Hypothalamus (tissue), 51 donors: ENCODE results near the gene RABGAP1L.
"Not testable (repeated sequence)": the region's sequence is repeated elsewhere in the genome, so short reads cannot be mapped to it uniquely, and the experiment has no call there.

Source experiments
- DNase-seq, 51 donors: peaks; one replicate each; lab custom pipeline; 2025; lab: John Stamatoyannopoulos, UW

Gene RABGAP1L

GRCh38 chr1:174358344-174358743 is 199.0 kb downstream of the RABGAP1L start:
- no peak for DNase-seq

- DNase-seq = no peak
Observed at GRCh38 chr1:174358786-174359453, 199.6 kb downstream of the RABGAP1L start.

- DNase-seq = no peak
Observed at GRCh38 chr1:174359454-174359805, 200.1 kb downstream of the RABGAP1L start.

- DNase-seq = peak in 28 of 51 donors; percentile 3 to 68 (median 20)
Observed at GRCh38 chr1:174364996-174365736, 205.8 kb downstream of the RABGAP1L start.

GRCh38 chr1:174366946-174367345 is 207.6 kb downstream of the RABGAP1L start:
- DNase-seq = no peak

- DNase-seq = peak in 12 of 51 donors; percentile 1 to 30 (median 7)
Observed at GRCh38 chr1:174367892-174368291, 208.6 kb downstream of the RABGAP1L start.

- DNase-seq = no peak
Observed at GRCh38 chr1:174376030-174376429, 216.7 kb downstream of the RABGAP1L start.

- DNase-seq = no peak
Observed at GRCh38 chr1:174391716-174392115, 232.4 kb downstream of the RABGAP1L start.

- no peak for DNase-seq
Observed at GRCh38 chr1:174393885-174394284, 234.6 kb downstream of the RABGAP1L start.

- DNase-seq = no peak
Observed at GRCh38 chr1:174397261-174397660, 237.9 kb downstream of the RABGAP1L start.

- DNase-seq = no peak
Observed at GRCh38 chr1:174398246-174398645, 238.9 kb downstream of the RABGAP1L start.

GRCh38 chr1:174399211-174399610 is 239.9 kb downstream of the RABGAP1L start:
- DNase-seq = no peak

- DNase-seq = no peak
Observed at GRCh38 chr1:174401075-174401474, 241.8 kb downstream of the RABGAP1L start.

- DNase-seq = no peak
Observed at GRCh38 chr1:174405219-174405618, 245.9 kb downstream of the RABGAP1L start.

GRCh38 chr1:174406421-174406820 is 247.1 kb downstream of the RABGAP1L start:
- no peak for DNase-seq

- no peak for DNase-seq
Observed at GRCh38 chr1:174407665-174408064, 248.3 kb downstream of the RABGAP1L start.

GRCh38 chr1:174408146-174408545 is 248.8 kb downstream of the RABGAP1L start:
- DNase-seq = no peak

GRCh38 chr1:174409801-174410200 is 250.5 kb downstream of the RABGAP1L start:
- DNase-seq = not testable (repeated sequence)

GRCh38 chr1:174413632-174414031 is 254.3 kb downstream of the RABGAP1L start:
- DNase-seq = peak in 2 of 51 donors; percentile 0 to 3

- DNase-seq = no peak
Observed at GRCh38 chr1:174414203-174414602, 254.9 kb downstream of the RABGAP1L start.

- DNase-seq = no peak
Observed at GRCh38 chr1:174415506-174415905, 256.2 kb downstream of the RABGAP1L start.

GRCh38 chr1:174417921-174418320 is 258.6 kb downstream of the RABGAP1L start:
- DNase-seq = no peak
